Osteoblast (primary cell): ENCODE data around the gene CORO2A. TPM values are rescaled to one million over a fixed set of nuclear protein-coding genes. Genes with fewer than 3 reads are reported as not detected.

Source experiments
- DNase-seq: peaks from one replicate; pipeline ENCODE4 v3.0.0; 2011; ENCODE audit warnings: low spot score, mixed read lengths; ENCODE audit not compliant: insufficient read length; ENCODE audit errors: missing footprints
- H2AFZ ChIP-seq: 2 replicates; pipeline ENCODE4 v1.6.0; 2011; ENCODE audit warnings: mild to moderate bottlenecking, low read length
- H3K27ac ChIP-seq: 2 replicates; pipeline ENCODE4 v1.5.1; 2011; ENCODE audit warnings: mild to moderate bottlenecking, low read depth, low read length, moderate library complexity
- H3K27me3 ChIP-seq: 2 replicates; pipeline ENCODE4 v1.6.0; 2012; ENCODE audit warnings: mild to moderate bottlenecking, control low read depth, inconsistent platforms, low read length, moderate library complexity; ENCODE audit not compliant: insufficient read depth
- H3K36me3 ChIP-seq: 2 replicates; pipeline ENCODE4 v1.5.1; 2011; ENCODE audit warnings: mild to moderate bottlenecking, low read length, control low read depth, moderate library complexity; ENCODE audit not compliant: insufficient read depth
- H3K4me1 ChIP-seq: 2 replicates; pipeline ENCODE4 v1.5.1; 2011; ENCODE audit warnings: mild to moderate bottlenecking, low read length, control low read depth, moderate library complexity; ENCODE audit not compliant: insufficient read depth
- H3K4me2 ChIP-seq: 2 replicates; pipeline ENCODE4 v1.6.0; 2011; ENCODE audit warnings: mild to moderate bottlenecking, low read length; ENCODE audit not compliant: insufficient read depth
- H3K4me3 ChIP-seq: fragments of 200-600 bp; sonication (generic); 3 replicates; pipeline ENCODE4 v1.5.1; 2012; ENCODE audit warnings: mild to moderate bottlenecking, low read length, inconsistent platforms; ENCODE audit not compliant: insufficient read depth
- H3K79me2 ChIP-seq: 2 replicates; pipeline ENCODE4 v1.6.0; 2012; ENCODE audit warnings: mild to moderate bottlenecking, low read length, control low read depth, inconsistent platforms; ENCODE audit not compliant: insufficient read depth
- H3K9me3 ChIP-seq: 2 replicates; pipeline ENCODE4 v1.5.1; 2011; ENCODE audit warnings: low read depth, low read length, control low read depth
- H4K20me1 ChIP-seq: 2 replicates; pipeline ENCODE4 v1.6.0; 2012; ENCODE audit warnings: mild to moderate bottlenecking, low read length, control low read depth; ENCODE audit not compliant: insufficient read depth
- CTCF ChIP-seq: IDR thresholded peaks from 2 replicates; pipeline ENCODE4 v1.5.1; 2011; ENCODE audit warnings: mild to moderate bottlenecking, low read depth, low read length, moderate library complexity; ENCODE audit errors: extremely low read depth
- total RNA-seq: library from RNA; depleted of rRNA; stranded (reverse); fragments of >200 nt; gene quantifications from 2 replicates; pipeline ENCODE4 v1.2.3, GENCODE V29; 2012

The CORO2A gene
- total RNA-seq, 1 donor = 0.72 TPM

- Histone ChIP-seq H3K36me3 (no peaks in the 10 kb centered on the region), H3K79me2 (no peaks in the 10 kb centered on the region), H3K4me1 (no peaks in the 10 kb centered on the region), H3K4me3 (no peak overlapping the region), H2AFZ (no peak overlapping the region), H3K27ac (no peak overlapping the region), H3K4me2 (no peak overlapping the region), H3K27me3 (no peaks in the 10 kb centered on the region), H4K20me1 (no peaks in the 10 kb centered on the region), H3K9me3 (no peaks in the 10 kb centered on the region)
- no peak for TF ChIP-seq CTCF
- peak; percentile 72 for DNase-seq
These were observed 6.7 kb downstream of the CORO2A start for GRCh38 chr9:98185611-98186171.

GRCh38 chr9:98185021-98185567, 7.3 kb downstream of the CORO2A start:
- Histone ChIP-seq H2AFZ (no peak overlapping the region), H3K9me3 (no peaks in the 10 kb centered on the region), H3K27ac (no peak overlapping the region), H3K4me2 (no peak overlapping the region), H3K36me3 (no peaks in the 10 kb centered on the region), H3K4me3 (no peak overlapping the region), H3K4me1 (no peaks in the 10 kb centered on the region), H4K20me1 (no peaks in the 10 kb centered on the region), H3K27me3 (no peaks in the 10 kb centered on the region), H3K79me2 (no peaks in the 10 kb centered on the region)
- DNase-seq = no peak
- TF ChIP-seq CTCF = no peak

- no peaks in the 10 kb centered on the region for H3K36me3 ChIP-seq
- DNase-seq = no peak
- no peak overlapping the region for H2AFZ ChIP-seq
- H3K27me3 ChIP-seq = no peaks in the 10 kb centered on the region
- H3K4me1 ChIP-seq = no peaks in the 10 kb centered on the region
- H3K4me3 ChIP-seq = no peak overlapping the region
- no peak overlapping the region for H3K27ac ChIP-seq
- H4K20me1 ChIP-seq = no peaks in the 10 kb centered on the region
- no peak for TF ChIP-seq CTCF
- no peaks in the 10 kb centered on the region for H3K79me2 ChIP-seq
- no peaks in the 10 kb centered on the region for H3K9me3 ChIP-seq
- H3K4me2 ChIP-seq = no peak overlapping the region
These were observed 8.1 kb downstream of the CORO2A start for GRCh38 chr9:98184326-98184725.

- Histone ChIP-seq H3K27me3 (no peaks in the 10 kb centered on the region), H3K36me3 (no peaks in the 10 kb centered on the region), H2AFZ (no peak overlapping the region), H3K27ac (no peak overlapping the region), H3K4me1 (no peaks in the 10 kb centered on the region), H3K4me2 (no peak overlapping the region), H3K4me3 (no peak overlapping the region), H3K79me2 (no peaks in the 10 kb centered on the region), H3K9me3 (no peaks in the 10 kb centered on the region), H4K20me1 (no peaks in the 10 kb centered on the region)
- DNase-seq = no peak
- no peak for TF ChIP-seq CTCF
These were observed 9.4 kb downstream of the CORO2A start for GRCh38 chr9:98182889-98183599.
